HG03520 (cell line): ENCODE measurements around the gene ZMYND10.

Experiments
- ATAC-seq: cut with Tn5 transposase; IDR thresholded peaks from one replicate; pipeline ENCODE4 v1.9.1; 2021; ENCODE audit warnings: mild to moderate bottlenecking, moderate library complexity; ENCODE audit not compliant: unreplicated experiment

ZMYND10 gene

DNA sequence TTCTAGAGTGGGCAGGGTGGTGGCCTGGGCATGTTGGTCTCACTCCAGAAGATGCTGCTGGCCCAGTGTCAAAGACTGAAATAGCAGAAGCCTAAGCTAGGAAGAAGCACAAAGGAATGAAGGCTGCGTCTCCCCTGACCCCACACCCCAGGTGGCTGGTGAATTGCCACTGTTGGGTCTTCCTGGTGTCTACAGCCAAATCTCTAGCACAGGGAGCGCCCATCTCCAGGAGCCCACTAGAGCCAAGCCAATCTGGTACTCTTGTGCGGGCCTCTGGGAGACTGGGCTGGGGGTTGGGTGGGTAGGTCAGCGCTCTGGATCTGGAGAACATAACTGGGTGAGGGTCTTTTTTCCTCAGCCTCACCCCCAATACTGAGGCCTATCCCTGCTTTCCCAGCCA lies 18.4 kb downstream of the ZMYND10 start:
- ATAC-seq: no peak

DNA sequence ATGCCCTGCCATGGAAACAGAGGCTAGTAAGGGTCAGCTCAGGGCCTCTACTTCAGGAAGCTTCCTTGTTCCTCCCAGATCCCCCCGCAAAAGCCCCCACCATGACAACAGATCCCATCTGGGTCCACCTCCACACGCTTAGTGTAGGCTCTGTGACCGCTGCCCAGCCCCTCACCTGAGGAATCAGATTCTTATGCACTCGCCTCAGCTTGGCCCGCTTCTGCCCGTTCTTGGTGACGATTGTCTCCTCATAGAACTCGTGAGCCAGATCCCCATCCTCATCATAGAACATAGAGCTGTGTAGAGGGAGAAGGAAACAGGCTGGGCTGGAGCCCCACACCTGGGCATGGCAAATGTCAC lies 19.4 kb downstream of the ZMYND10 start:
- no peak for ATAC-seq

DNA sequence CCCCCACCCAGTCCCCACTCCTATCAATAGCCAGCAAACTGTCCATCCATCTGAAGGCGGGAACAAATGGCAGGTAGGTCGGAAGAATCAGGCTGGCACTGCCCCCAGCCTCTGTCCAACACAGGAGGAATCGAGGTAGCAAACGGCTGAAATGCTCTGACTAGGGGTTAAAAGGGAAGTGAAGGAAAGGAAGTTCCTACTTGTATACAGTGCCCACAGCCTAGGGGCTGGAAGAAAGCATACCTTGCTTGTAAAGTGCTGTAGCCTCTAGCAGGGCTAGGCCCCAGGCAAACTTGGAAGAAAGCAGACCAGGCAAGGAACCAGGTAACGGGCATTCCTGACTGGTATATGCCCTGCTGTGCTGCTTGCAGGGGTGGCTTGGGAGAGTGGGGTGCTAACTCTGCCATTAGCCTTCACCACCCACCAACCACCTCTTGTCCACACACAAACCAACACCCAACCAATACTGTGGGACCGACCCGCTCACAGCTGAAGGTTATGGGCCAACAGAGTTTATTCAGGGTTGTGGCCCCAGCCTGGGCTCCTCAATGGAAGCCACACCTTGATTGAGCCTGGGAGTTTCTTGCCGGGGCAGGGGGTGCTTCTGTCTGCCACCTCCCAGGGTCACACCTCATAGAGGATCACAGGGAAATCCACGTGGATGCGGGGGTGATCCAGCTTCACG lies 19.9 kb downstream of the ZMYND10 start:
- no peak for ATAC-seq

DNA sequence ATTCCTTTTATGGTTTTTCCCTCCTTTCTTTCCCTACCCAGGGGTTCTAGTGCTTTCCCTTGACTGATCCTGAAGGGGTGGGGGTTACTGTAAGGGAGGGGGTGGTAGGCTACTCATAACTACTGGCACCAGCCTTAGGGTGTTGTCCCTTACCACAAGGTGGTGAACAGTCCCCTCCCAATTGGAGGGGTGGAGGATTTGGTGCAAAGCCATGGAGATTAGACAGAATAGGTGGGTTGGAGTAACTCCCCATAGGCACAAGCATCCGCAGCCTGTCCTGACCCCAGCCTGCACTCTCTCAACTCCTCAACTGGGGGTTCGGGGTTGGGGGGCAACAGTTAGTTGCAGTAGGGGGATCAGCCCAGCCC lies 20.4 kb downstream of the ZMYND10 start:
- no peak for ATAC-seq

DNA sequence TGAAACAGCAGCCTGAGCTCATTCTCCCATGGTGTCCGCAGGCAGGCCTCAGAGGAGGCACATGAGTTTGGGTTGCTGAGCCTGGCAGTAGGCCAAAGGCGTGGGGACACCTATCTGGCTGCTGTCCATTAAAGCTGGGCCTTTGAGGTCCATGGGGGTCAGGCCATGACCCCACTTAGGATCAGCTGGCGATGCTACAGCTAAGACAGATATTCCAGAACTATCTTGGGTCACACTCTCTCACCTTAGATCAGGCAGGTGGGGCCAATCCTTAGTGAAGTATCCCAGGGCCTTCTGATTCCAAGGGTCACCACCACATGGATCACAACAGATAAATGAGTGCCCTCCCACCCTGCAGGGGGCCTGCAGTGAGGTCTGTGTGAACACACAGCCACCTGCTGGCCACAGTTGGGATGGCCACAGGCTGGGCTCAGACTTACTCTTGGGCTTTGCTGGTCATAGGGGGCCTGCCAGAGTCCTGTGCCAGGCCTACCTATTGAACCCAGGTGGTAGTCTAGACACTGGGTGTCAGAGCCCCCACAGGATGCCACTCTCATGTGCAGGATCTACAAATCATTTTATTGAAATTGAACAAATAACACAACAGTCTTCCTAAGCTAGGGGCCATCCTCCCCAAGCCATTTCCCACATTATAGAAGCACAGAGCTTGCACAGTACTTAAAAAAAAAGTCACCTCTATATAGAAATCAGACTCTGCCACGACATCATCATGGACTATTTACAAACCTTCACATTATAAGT lies 21.0 kb downstream of the ZMYND10 start:
- ATAC-seq: no peak

DNA sequence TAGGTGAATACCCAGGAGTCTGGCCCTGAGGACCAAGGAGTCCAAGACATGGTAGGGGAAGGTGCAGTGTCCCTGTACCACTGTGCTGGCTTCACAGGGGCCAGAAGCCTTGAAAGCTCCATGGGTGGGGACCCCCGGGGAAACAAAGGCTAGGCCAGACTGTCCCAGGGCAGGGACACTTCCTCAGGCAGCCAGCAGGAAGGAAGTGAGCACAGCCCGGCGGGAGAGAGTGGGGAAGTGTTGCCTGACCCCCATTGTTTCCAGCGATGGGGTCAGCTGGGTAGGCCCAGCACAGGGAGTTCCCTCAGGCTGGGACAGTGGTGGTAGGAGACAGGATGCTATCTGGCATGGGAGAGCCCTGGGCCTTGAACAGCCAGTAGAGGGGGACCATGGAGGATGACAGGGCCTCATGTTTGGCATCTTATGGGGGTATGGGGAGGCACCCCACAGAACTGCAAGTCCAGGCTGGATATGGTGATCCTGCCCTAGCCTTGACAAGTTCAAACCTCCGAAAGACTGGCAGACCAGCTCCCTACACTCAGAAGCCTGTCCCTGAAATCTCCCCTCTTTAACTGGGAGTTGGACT lies 21.8 kb downstream of the ZMYND10 start:
- ATAC-seq: no peak

DNA sequence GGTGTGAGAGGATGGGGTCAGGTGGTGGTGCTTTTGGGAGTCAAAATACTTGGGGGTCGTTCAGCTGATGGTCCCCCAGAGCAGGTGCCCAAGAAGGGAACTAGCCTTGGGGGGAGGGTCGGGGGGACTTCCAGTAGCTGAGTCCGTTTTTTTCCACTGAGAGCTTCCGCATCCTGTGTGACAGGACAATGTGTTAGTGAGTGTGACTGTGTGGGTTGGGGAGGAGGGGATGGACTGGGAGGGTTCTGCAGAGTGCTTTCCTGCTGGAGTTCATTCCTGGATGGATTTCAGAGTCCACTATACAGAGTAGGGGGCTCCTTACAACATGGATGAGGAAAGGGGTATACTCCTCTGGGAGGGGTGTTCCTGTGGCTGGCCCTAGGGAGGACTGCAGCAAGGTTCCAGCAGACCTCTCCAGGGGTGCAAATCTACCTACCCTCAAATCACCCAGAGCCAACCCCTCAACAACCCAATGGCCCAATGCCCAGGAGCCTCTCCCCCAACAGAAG lies 22.4 kb downstream of the ZMYND10 start:
- ATAC-seq: no peak

DNA sequence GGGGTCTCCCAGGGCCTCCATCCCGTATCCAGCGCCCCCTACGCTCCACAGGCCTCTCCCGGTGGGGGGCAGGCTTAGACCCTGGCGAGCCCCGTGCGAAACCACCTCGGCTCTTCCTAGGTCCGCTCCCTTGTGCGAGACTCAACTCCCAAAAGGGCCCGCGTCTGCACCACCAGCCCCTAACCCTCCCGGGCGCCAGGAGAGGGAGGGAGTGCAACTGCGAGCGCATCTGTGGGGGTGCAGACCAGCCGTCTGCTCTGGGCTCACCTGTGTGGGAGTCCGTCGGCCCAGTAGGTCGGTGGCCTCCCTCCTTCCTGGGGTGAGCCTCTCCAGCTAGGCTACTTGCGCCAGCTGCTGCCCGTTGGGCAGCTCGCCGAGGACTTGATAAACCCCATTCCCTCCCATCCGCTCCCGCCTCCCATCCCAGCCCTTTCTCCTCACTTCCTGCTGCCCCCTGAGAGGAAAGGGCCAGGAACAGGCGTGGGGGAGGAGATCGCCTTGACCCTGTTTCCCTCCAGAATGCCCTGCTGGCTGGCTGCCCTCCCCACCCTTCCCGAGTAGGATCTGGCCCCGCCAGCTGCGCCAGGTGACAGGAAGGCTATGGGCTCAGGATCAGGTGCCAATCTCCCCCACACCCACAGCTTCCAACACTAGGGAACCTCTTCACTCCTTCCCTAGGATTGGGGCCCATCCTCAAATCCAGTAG lies 23.0 kb downstream of the ZMYND10 start, which contains the start of gene HYAL2:
HYAL2 (minus strand) TSS at position 360 of the 706 bp plus-strand sequence. CDS start 2,256 bp downstream, outside the sequence.
- ATAC-seq: no peak

DNA sequence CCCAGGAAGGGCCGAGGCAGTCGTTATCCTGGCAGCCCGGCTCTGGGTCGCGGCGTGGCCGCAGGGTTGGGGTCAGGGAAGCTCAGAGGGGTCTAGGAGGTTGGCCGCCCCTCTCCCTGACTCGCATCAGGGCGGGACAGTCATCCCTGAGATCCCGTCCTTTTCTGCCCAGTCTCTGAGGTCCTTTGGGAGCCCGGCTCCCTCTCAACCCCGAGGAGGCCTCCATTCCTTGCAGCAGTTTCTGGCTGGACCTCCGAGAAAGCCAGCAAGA lies 23.5 kb downstream of the ZMYND10 start:
- ATAC-seq: no peak

DNA sequence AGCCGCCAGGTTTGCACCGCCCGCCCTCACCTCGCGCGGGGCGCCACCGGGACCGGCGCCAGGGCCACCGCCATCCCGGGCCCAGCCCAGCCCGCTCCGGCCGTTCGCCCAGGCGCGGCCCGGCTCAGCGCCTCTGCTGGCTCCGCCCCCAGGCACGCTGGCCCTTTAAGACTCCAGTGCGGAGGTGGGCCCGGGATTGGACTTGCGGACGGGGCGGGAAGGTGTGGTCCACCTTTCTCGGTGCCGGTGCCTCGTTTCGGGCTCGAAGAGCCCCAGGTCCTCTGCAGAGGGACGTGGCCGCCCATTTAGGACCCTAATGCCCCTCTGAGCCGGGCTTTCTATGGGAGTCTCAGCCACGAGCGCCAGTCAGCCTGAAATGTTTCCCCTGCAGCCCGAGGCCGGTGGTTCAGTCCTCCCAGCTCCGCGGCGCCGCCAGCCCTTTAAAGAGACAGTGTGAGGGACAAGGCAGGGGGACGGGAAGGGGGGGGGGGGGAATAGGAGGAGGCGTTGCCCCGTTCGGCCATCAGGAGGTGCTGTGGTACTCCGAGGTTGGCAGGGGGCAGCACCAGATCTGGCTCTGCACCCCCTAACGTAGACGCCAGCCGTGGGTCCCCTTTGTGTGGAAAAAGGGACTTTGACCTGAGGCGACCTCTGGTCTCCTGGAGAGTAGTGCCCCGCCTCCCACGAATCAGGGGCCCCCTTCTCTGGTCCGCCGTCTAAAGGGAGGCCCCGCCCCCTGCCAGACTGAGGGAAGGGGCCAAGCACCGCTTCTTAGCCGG lies 24.0 kb downstream of the ZMYND10 start:
- peak; percentile 59 for ATAC-seq

DNA sequence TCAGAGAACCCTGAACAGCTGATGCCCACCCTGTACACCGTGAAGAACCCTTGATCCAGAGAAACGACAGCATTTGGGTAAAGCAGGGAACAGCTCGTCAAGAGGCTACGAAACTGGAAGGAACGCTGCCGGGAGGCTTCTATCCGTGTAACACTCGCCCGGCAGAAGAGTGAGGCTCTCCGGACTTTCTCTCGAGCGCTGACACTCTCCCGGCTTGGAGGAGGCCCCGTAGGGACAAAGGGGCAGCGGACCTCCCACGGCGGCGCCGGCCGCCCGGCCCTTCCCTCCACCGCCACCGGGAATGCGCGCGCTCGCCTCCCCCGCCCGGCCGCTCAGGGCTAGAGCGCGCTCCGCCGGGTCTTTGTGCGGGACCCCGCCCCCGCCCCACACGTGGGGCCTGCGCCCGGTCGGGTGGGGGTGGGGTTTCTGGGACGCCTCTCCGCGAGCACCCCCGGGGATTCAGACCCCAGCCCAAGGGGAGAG lies 24.6 kb downstream of the ZMYND10 start:
- ATAC-seq: peak; percentile 37

DNA sequence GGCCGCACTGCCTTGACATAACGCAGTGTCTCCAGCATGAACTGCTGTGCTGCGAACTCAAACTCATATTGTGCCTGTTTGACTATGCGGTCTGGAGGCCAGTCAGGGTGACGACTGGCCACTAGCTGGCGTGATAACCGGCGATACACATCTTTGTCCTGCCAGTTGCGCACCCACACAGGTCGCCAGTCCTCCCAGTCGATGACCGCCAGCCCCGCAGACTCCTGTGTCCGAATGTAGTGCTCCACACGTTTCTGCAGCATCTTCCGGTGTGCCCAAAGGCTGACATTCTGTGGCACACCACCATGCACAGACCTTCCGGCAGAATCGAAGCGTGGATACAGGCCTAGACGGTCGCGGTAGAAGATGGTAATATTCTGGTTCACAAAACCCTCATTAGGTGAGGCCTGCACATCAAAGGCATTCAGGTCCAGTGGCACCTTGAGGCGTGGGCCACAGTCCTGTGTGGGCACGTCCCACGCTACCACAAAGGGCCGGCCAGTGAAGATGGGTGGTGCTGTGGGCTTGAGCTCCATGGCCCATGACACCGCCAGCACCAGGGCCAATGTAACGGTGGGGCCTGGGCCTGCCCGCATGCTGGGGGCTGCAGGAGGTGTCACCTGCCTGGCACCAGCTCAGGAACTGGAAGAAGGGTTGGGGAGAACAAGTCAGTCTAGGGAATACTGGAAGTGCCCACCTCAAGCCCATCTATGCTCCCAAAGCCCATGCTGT lies 25.5 kb downstream of the ZMYND10 start:
- no peak for ATAC-seq

DNA sequence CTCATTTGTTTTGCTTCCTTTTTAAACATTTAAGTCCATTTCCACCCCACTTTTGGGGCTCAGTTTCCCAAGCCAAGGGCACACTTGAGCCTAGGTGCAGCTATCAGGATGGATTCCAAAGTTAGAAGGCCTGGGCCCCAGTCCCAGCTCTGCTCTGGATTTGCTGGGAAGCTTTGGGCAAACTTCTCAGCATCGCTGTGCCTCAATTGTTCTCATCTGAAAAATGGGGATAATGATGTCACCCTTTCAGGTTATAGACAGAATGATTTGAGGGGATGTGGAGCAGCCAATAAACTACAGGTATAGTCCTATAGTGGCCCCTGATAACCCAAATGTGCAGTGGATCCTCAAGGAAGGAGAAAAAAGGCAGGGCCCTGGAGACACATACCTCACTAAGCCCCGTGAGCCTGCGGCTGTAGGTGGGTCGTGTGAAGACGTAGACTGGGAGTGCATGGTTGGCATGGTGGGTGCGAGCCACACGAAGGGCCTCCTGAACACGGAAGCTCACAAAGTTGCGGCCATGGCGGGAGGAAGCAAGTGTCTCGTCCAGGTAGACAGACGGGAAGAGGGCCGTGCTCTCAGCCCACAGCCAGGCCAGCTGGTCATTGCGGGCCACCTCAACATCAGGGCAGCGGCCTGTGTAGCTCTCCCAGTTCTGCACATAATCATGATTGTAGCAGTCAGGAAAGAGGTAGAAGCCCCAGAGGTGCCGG lies 26.2 kb downstream of the ZMYND10 start:
- no peak for ATAC-seq

DNA sequence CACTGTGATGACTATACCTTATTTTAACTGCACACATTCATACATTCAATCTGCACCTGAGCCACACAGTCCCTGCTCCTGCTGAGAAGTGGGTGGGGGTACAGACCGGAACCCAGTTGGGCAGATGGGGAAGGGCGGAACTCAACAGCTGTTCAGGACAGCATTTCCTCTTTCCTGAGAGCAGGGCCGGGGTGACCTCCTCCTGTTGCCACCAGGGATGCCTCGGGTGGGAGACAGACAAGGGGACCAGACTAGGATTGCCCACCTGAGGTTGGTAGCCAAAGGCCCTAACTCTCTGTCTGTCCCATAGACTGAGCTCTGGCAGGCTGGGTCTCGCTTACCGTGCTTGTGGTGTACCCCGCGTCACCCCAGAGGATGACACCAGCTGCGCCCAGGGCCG lies 26.9 kb downstream of the ZMYND10 start:
- ATAC-seq: no peak

DNA sequence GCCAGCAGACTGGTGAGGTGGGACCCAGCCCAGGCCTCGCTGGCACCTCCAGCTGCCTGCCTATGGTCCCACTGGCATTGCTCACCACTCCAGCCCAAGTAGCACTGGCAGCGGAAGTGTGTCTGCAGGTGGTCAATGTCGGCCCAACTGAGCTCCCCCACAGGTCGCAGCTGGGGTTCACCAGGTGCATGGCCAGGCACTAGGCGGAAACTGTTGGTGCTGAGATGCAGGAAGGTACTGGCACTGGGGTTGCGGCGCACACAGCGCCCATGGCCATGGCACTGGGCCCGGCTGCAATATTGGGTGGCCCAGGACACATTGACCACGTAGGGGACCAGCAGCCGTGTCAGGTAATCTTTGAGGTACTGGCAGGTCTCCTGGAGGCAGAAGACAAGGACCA lies 27.4 kb downstream of the ZMYND10 start:
- no peak for ATAC-seq

DNA sequence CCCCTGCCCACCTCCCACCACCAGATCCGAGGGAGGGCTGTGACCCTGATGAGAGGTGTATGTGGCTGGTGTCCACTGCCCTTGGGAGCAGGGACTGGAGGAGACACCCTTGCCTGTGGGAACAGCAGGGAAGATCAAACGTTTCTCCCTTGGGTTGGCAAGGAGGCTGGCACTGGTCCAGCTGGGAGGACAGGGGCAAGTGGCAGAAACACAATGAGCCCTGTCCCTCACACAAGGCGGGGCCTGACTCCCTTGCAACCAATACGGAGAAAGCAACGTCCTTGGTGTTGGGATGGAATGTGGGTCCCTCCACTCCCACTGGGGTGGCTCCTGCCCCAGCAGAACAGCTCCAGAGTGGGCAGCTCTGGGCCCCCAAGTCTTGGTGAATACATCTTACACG lies 28.2 kb downstream of the ZMYND10 start:
- ATAC-seq: no peak

DNA sequence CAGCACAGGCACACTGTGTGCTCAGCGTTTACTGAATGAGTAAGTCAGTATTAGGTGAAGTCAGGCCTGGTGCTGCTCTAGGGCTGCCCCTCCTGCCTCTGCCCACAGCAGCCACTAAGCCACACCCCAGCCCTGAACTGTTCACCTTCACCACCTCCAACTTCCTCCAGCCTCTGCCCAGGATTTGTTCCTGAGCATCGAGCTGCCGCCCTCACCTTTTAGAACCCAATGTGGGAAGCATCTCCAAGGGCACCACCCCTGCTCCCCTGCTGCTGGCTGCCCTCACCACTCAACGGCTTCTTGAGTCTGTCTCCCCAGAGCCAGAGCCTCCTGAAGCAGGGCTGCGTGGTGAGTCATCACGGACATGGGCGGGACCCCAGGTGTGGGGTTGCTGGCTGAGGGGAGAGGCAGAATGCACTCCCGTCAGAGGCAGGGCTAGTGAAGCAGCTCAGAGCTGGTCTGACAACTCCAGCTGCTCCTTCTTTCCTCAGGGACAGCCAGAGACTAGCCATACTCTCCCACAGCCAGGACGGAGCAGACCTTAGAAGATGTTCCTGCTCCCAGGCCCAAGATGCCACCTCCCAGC lies 28.8 kb downstream of the ZMYND10 start:
- ATAC-seq: no peak

DNA sequence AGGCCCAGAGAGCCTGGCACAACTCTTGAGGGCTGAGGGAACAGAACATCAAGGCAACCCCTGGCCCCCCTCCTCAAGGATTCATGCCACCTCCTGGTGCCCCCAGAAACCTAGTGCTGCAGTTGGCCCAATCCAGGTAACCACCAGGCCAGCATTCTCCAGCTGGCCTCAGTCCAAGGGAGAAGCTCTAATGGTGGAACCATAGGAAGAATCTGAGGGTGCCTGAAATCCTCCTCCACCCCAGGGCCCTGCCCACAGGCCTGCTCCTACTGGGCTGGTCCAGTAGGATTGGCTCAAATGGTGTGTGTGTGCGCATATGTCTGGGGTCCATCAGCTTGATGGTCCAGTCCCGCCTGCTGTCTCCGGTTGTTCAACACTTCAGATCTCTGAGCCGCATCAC lies 30.7 kb downstream of the ZMYND10 start:
- ATAC-seq: no peak

DNA sequence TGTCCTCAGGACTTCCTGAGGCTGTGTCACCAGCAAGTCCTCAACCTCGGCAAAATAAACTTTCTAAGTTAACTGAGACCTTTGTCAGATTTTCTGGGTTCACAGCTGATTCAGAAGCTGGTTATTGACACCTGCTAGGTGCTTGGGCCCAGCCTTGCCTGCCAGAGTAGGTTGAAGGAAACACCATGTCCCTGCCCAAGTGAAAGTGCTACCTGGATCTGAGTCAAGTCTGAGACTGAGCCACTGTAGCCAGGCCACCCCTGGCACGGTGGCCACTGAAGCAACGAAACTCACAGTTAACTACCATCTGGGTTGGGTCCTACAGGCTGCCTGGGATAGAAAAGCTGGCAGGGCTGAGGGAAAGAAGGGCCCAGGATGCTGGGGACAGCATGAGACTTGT lies 31.2 kb downstream of the ZMYND10 start:
- no peak for ATAC-seq
